ENCODE results near the gene STS. TPM values are rescaled to one million over a fixed set of nuclear protein-coding genes. Genes with fewer than 3 reads are reported as not detected.

The STS gene
- total and polyA plus RNA-seq, 10 of the 15 experiments (the other 5 are each of a cell fraction or from before 2014, with no cell fraction given) = 1.6 to 19.4 (median 4.7) TPM

DNA sequence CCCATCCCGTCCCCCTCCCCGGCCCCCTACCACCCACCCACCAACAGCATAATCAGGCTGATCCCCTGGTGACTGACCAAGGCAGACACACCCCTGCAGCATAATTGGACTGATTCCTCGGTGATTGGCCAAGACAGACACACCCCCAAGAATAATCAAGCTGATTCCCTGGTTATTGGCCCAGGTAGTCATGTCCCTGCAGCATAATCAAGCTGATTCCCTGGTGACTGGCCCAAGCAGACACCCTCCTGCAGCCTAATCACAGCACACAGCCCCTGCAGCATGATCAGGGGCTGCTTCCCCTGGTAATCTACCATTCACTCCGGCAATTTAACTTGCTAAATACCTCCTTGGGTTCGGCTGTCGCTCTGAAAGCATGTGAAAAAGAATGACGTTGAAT is 47.5 kb upstream of the STS start:
- Histone ChIP-seq H3K4me2 (ENCODE audit: control insufficient read depth, insufficient read depth) (no peak overlapping the region), H3K79me2 (ENCODE audit: control insufficient read depth, insufficient read depth, low read length) (peaks cover 6% of the 10 kb centered on the region; the same call in 1 of the 2 replicates), H3K4me1 (ENCODE audit: control insufficient read depth, insufficient read depth, low read length) (peaks cover 6% of the 10 kb centered on the region; the same call in 1 of the 2 replicates), H3K27ac (ENCODE audit: control insufficient read depth, insufficient read depth) (no peak overlapping the region), H4K20me1 (ENCODE audit: control insufficient read depth, insufficient read depth) (no peaks in the 10 kb centered on the region), H3K9me3 (replicated peaks; ENCODE audit: control insufficient read depth, insufficient read depth, low read length) (peaks cover 2% of the 10 kb centered on the region; the same call in 1 of the 3 replicates), H3K9ac (ENCODE audit: control insufficient read depth, insufficient read depth, low read length) (no peak overlapping the region), H2AFZ (ENCODE audit: control insufficient read depth, low read depth, low read length) (no peak overlapping the region), H3K27me3 (replicated peaks in 1 of 2; ENCODE audit: control insufficient read depth in 2 of 2, insufficient read depth in 2 of 2, low read length in 1 of 2) (no peaks in the 10 kb centered on the region), H3K4me3 (no peak overlapping the region), H3K36me3 (ENCODE audit: control insufficient read depth in 2 of 2, insufficient read depth in 2 of 2, low read length in 1 of 2) (peaks cover 3 to 6% of the 10 kb centered on the region in 2 experiments; a peak in 3 of 4 replicates)
- RAD21 ChIA-PET (ENCODE audit: unreplicated experiment) = interaction anchor here (1.1 kb wide), 1 partner anchor 15 kb away, joined by 3 read pairs; no protein-coding TSS in a partner anchor
- CTCF ChIA-PET = interaction anchor here (0.6 to 1.5 kb wide), 4 partner anchors 9 to 826 kb away, joined by 3 to 8 read pairs (median 4); no protein-coding TSS in a partner anchor
- in situ Hi-C loops (cut with MboI) (no loop called here), intact Hi-C loops (cut with micrococcal nuclease; ENCODE audit: unreplicated experiment) (no loop called here)
- no peak for ATAC-seq
- WGBS (ENCODE audit: insufficient coverage, insufficient replicate concordance, low lambda C conversion rate, missing lambda C conversion rate) = 97% methylated on average over 6 of the region's 7 CpGs
- SMC1A ChIA-PET (ENCODE audit: uncharacterized antibody, unreplicated experiment) = interaction anchor here (0.8 to 3.2 kb wide), 5 partner anchors 10 to 825 kb away, joined by 3 to 15 read pairs (median 6); no protein-coding TSS in a partner anchor
- DNase-seq (ENCODE audit: low read depth, low spot score) = no peak
- POLR2A ChIA-PET = no interaction called here
- TF ChIP-seq SIX5 (IDR thresholded peaks at IDR 0.05; ENCODE audit: low read depth, low read length, severe bottlenecking) = no peak
- TF ChIP-seq, protein P1, sequence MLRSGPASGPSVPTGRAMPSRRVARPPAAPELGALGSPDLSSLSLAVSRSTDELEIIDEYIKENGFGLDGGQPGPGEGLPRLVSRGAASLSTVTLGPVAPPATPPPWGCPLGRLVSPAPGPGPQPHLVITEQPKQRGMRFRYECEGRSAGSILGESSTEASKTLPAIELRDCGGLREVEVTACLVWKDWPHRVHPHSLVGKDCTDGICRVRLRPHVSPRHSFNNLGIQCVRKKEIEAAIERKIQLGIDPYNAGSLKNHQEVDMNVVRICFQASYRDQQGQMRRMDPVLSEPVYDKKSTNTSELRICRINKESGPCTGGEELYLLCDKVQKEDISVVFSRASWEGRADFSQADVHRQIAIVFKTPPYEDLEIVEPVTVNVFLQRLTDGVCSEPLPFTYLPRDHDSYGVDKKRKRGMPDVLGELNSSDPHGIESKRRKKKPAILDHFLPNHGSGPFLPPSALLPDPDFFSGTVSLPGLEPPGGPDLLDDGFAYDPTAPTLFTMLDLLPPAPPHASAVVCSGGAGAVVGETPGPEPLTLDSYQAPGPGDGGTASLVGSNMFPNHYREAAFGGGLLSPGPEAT (IDR thresholded peaks at IDR 0.05; ENCODE audit: low read depth) = no peak
- no peak for TF ChIP-seq FOXK2 (IDR thresholded peaks at IDR 0.05)
- no peak for TF ChIP-seq SUPT20H (IDR thresholded peaks at IDR 0.05; ENCODE audit: borderline replicate concordance, control insufficient read depth, low read depth, low read length)
- TF ChIP-seq MEF2B (IDR thresholded peaks at IDR 0.05; ENCODE audit: partially characterized antibody, poor library complexity, severe bottlenecking) = no peak
- TF ChIP-seq CUX1 (IDR thresholded peaks at IDR 0.05; ENCODE audit: insufficient replicate concordance, low read depth, low read length) = no peak
- no TSS peak for BruUV-seq (replicated peaks)
- FAIRE-seq = no peak

All from GM12878 (cell line).